ENCODE measurements around the gene KLHL34. TPM values are rescaled to one million over a fixed set of nuclear protein-coding genes. Genes with fewer than 3 reads are reported as not detected.

The KLHL34 gene
- total RNA-seq, 2 donors from 2014 or later, result 0.05 TPM; not detected in 1

- intact Hi-C loops (cut with DNase I), result no loop called here
- no peaks in the 10 kb centered on the region for H3K9me3 ChIP-seq
- H3K27ac ChIP-seq, result no peak overlapping the region
- no peak overlapping the region for H3K4me3 ChIP-seq
- H3K27me3 ChIP-seq (replicated peaks; ENCODE audit: insufficient read depth), result no peaks in the 10 kb centered on the region
- H3K36me3 ChIP-seq, result no peaks in the 10 kb centered on the region
- 96% methylated on average over 4 of the region's 4 CpGs for WGBS
- TF ChIP-seq CTCF (IDR thresholded peaks at IDR 0.05) (no peak), POLR2AphosphoS5 (IDR thresholded peaks at IDR 0.05) (no peak), POLR2A (IDR thresholded peaks at IDR 0.05) (no peak)
- DNase-seq (ENCODE audit: low spot score), result no peak
- no peaks in the 10 kb centered on the region for H3K4me1 ChIP-seq (replicated peaks)
These were observed 8.1 kb upstream of the KLHL34 start for GRCh38 chrX:21666252-21666651.

DNA sequence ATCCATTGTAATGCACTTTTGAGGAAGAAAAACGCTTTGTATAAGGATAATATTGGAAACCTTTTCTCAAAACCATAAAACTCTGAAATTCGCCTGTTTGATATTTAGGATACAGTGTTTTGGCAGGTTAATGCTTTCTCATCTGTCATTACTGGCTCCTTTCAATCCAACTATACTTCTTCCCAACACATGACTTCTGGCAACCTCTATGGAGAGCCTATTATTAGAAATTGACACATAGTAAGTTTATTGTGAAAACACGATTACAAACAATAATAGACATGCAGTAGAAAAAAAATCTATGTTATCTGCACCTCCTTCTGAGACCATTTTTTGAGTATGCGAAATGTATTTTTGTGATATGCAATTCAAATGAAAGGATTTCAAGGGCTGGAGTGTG is 4.6 kb upstream of the KLHL34 start:
- intact Hi-C loops (cut with DNase I), result no loop called here
- no peaks in the 10 kb centered on the region for H3K36me3 ChIP-seq
- 94% methylated on average over 4 of the region's 4 CpGs for WGBS
- no peaks in the 10 kb centered on the region for H3K9me3 ChIP-seq
- H3K4me1 ChIP-seq (replicated peaks), result no peaks in the 10 kb centered on the region
- no peak for DNase-seq (ENCODE audit: low spot score)
- no peak overlapping the region for H3K4me3 ChIP-seq
- no peaks in the 10 kb centered on the region for H3K27me3 ChIP-seq (replicated peaks; ENCODE audit: insufficient read depth)
- TF ChIP-seq POLR2AphosphoS5 (IDR thresholded peaks at IDR 0.05) (no peak), POLR2A (IDR thresholded peaks at IDR 0.05) (no peak), CTCF (IDR thresholded peaks at IDR 0.05) (no peak)
- H3K27ac ChIP-seq, result no peak overlapping the region

DNA sequence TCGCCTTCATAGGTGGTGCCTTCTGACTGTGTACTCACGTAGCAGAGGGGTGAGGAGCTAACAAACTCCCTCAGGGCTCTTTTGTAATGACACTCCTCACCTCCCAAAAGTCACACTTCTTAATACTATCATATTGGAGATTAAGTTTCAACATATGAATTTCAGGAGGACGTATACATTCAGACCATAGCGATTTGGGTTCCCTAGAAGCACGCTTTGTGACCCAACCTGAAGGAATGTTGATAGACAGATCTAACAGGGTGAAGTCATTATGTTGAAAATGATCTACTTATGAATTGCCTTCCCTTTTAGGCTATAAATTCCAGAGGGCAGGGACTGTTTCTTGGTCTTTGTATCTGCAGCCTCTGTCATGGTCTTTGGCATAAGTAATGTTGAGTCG is 3.2 kb upstream of the KLHL34 start:
- intact Hi-C loops (cut with DNase I), result no loop called here
- WGBS, result 73% methylated on average over 6 of the region's 6 CpGs
- H3K4me3 ChIP-seq, result no peak overlapping the region
- no peaks in the 10 kb centered on the region for H3K9me3 ChIP-seq
- H3K27me3 ChIP-seq (replicated peaks; ENCODE audit: insufficient read depth), result no peaks in the 10 kb centered on the region
- H3K4me1 ChIP-seq (replicated peaks), result no peaks in the 10 kb centered on the region
- no peak for DNase-seq (ENCODE audit: low spot score)
- no peaks in the 10 kb centered on the region for H3K36me3 ChIP-seq
- no peak for TF ChIP-seq POLR2A (IDR thresholded peaks at IDR 0.05)
- no peak for TF ChIP-seq POLR2AphosphoS5 (IDR thresholded peaks at IDR 0.05)
- TF ChIP-seq CTCF (IDR thresholded peaks at IDR 0.05), result no peak
- no peak overlapping the region for H3K27ac ChIP-seq

- 91% methylated on average over 2 of the region's 2 CpGs for WGBS
- Histone ChIP-seq H3K27ac (no peak overlapping the region), H3K4me1 (replicated peaks) (no peaks in the 10 kb centered on the region), H3K36me3 (no peaks in the 10 kb centered on the region), H3K9me3 (no peaks in the 10 kb centered on the region), H3K27me3 (replicated peaks; ENCODE audit: insufficient read depth) (no peaks in the 10 kb centered on the region), H3K4me3 (no peak overlapping the region)
- no peak for DNase-seq (ENCODE audit: low spot score)
- intact Hi-C loops (cut with DNase I), result no loop called here
- TF ChIP-seq POLR2AphosphoS5 (IDR thresholded peaks at IDR 0.05) (no peak), CTCF (IDR thresholded peaks at IDR 0.05) (no peak), POLR2A (IDR thresholded peaks at IDR 0.05) (no peak)
These were observed 2.0 kb upstream of the KLHL34 start for GRCh38 chrX:21660156-21660555.

DNA sequence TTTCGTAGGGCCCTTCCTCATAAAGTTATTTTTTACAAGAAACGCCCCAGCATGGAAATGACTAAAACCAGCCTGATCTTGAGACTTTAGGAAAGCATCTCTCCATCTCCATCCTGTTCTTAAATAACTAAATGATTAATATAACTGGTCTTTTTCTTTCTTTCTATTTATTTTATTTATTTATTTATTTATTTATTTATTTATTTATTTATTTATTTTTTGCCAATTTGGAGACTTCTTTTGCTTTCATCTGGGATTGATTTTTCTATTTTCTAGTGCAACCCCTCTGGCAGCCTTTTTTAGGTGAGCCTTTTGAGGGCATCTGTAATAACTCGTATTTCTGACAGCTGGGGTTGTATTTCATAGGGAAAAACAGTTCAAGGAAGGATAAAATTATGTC is 1.2 kb upstream of the KLHL34 start:
- intact Hi-C loops (cut with DNase I), result no loop called here
- Histone ChIP-seq H3K27me3 (replicated peaks; ENCODE audit: insufficient read depth) (no peaks in the 10 kb centered on the region), H3K4me1 (replicated peaks) (no peaks in the 10 kb centered on the region), H3K9me3 (no peaks in the 10 kb centered on the region), H3K4me3 (no peak overlapping the region), H3K36me3 (no peaks in the 10 kb centered on the region), H3K27ac (no peak overlapping the region)
- WGBS, result 94% methylated on average over 3 of the region's 3 CpGs
- TF ChIP-seq CTCF (IDR thresholded peaks at IDR 0.05) (no peak), POLR2A (IDR thresholded peaks at IDR 0.05) (no peak), POLR2AphosphoS5 (IDR thresholded peaks at IDR 0.05) (no peak)
- no peak for DNase-seq (ENCODE audit: low spot score)
